ENCODE results near the gene NAALADL2.

- TF ChIP-seq, protein P1, sequence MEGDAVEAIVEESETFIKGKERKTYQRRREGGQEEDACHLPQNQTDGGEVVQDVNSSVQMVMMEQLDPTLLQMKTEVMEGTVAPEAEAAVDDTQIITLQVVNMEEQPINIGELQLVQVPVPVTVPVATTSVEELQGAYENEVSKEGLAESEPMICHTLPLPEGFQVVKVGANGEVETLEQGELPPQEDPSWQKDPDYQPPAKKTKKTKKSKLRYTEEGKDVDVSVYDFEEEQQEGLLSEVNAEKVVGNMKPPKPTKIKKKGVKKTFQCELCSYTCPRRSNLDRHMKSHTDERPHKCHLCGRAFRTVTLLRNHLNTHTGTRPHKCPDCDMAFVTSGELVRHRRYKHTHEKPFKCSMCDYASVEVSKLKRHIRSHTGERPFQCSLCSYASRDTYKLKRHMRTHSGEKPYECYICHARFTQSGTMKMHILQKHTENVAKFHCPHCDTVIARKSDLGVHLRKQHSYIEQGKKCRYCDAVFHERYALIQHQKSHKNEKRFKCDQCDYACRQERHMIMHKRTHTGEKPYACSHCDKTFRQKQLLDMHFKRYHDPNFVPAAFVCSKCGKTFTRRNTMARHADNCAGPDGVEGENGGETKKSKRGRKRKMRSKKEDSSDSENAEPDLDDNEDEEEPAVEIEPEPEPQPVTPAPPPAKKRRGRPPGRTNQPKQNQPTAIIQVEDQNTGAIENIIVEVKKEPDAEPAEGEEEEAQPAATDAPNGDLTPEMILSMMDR (IDR thresholded peaks at IDR 0.05) = no peak
- no peak for TF ChIP-seq POLR2A (IDR thresholded peaks at IDR 0.05)
These were observed 161.0 kb downstream of the NAALADL2 start for GRCh38 chr3:175020101-175020500.

Measured in uterus (tissue), 2 donors.